K562 (cell line): ENCODE data around the gene OR1I1. TPM values are rescaled to one million over a fixed set of nuclear protein-coding genes. Genes with fewer than 3 reads are reported as not detected.

Experiments
- ATAC-seq: fragments of 200-7000 bp; cut with Tn5 transposase; 3 replicates; pipeline ENCODE4 v1.9.1; 2020; ENCODE audit warnings: moderate library complexity
- BruUV-seq: library from RNA; stranded (reverse); fragments of 400-500 nt; replicated peaks from 2 replicates; lab custom pipeline; 2021; lab: Mats Ljungman, UMichigan
- CTCF ChIA-PET: fragments of 300-600 bp; formaldehyde crosslinking; extraction: SDS; loops from one replicate; lab custom pipeline; 2021; ENCODE audit warnings: low intra/inter-chr PET ratio; lab: Yijun Ruan, JAX
- POLR2A ChIA-PET: fragments of 300-600, 350-650 bp; sonication (Branson Sonifier 250); formaldehyde crosslinking; extraction: SDS; loops from one replicate; lab custom pipeline; 2021; ENCODE audit warnings: antibody characterized with exemption, inconsistent platforms; lab: Yijun Ruan, JAX
- DNase-seq, 4 experiments: peaks; one replicate each; pipeline versions ENCODE4 v3.0.0 to v3.0.0-alpha.2; 2011 to 2018; ENCODE audit warnings: low spot score in 3 of 4, mixed read lengths in 3 of 4; ENCODE audit errors: extremely low read depth in 1 of 4
- FAIRE-seq: peaks from 2 replicates; lab custom pipeline; 2011; peaks lifted over from hg19 to GRCh38; lab: Jason Lieb, UNC
- H2AFZ ChIP-seq: 2 replicates; pipeline ENCODE4 v1.6.0; 2011; ENCODE audit warnings: low read depth, low read length, control low read depth, inconsistent platforms
- H3K27ac ChIP-seq: fragments of 200-600 bp; 3 replicates; pipeline ENCODE4 v1.8.0; 2011; ENCODE audit warnings: low read depth, mild to moderate bottlenecking, control low read depth, inconsistent platforms, low read length, moderate library complexity, mixed read lengths; ENCODE audit errors: extremely low read depth
- H3K27me3 ChIP-seq, 2 experiments: fragments of 300-600 bp in 1 of 2; 2 replicates in 1 of 2; 3 replicates in 1 of 2; pipeline versions ENCODE4 v1.6.0 to v1.8.0; 2011; ENCODE audit warnings: inconsistent platforms in 2 of 2, low read length in 2 of 2, mild to moderate bottlenecking in 1 of 2, mixed read lengths in 1 of 2, moderate library complexity in 1 of 2; ENCODE audit not compliant: control insufficient read depth in 2 of 2, insufficient read depth in 2 of 2
- H3K36me3 ChIP-seq: fragments of 300-600 bp; 3 replicates; pipeline ENCODE4 v1.8.0; 2011; ENCODE audit warnings: mild to moderate bottlenecking, low read length, inconsistent platforms; ENCODE audit not compliant: control insufficient read depth, insufficient read depth
- H3K4me1 ChIP-seq, 2 experiments: fragments of 200-600 bp in 1 of 2; replicated peaks in 1 of 2; 2 replicates in 1 of 2; 3 replicates in 1 of 2; pipeline versions ENCODE4 v1.5.1 to v1.8.0; 2011; ENCODE audit warnings: inconsistent platforms in 2 of 2, low read length in 2 of 2, mild to moderate bottlenecking in 1 of 2, mixed read lengths in 1 of 2, moderate library complexity in 1 of 2; ENCODE audit not compliant: control insufficient read depth in 2 of 2, insufficient read depth in 2 of 2
- H3K4me2 ChIP-seq: 2 replicates; pipeline ENCODE4 v1.6.1; 2011; ENCODE audit warnings: low read length, control low read depth, inconsistent platforms, mixed read lengths; ENCODE audit not compliant: insufficient read depth
- H3K4me3 ChIP-seq: fragments of 200-600 bp; sonication (generic), shearing (Covaris generic); 2 replicates; pipeline ENCODE4 v1.5.1; 2016; ENCODE audit warnings: control low read depth, inconsistent platforms
- H3K79me2 ChIP-seq: fragments of 200-600 bp; 3 replicates; pipeline ENCODE4 v1.8.0; 2011; ENCODE audit warnings: low read length, inconsistent platforms; ENCODE audit not compliant: control insufficient read depth, insufficient read depth
- H3K9ac ChIP-seq, 2 experiments: 2 replicates each; pipeline versions ENCODE4 v1.6.0 to v1.6.1; 2011; ENCODE audit warnings: low read depth in 2 of 2, low read length in 2 of 2, control low read depth in 1 of 2, inconsistent platforms in 1 of 2, mild to moderate bottlenecking in 1 of 2, mixed read lengths in 1 of 2; ENCODE audit not compliant: insufficient read depth in 1 of 2
- H3K9me1 ChIP-seq: one replicate; pipeline ENCODE4 v1.6.0; 2011; ENCODE audit warnings: inconsistent platforms, mild to moderate bottlenecking, low read length, moderate library complexity; ENCODE audit not compliant: control insufficient read depth, insufficient read depth
- H3K9me3 ChIP-seq: replicated peaks from 2 replicates; pipeline ENCODE4 v1.5.1; 2011; ENCODE audit warnings: low read depth, low read length, inconsistent platforms; ENCODE audit not compliant: control insufficient read depth, insufficient read depth
- H4K20me1 ChIP-seq: replicated peaks from 2 replicates; pipeline ENCODE4 v1.6.1; 2011; ENCODE audit warnings: low read length, inconsistent platforms, mixed read lengths; ENCODE audit not compliant: control insufficient read depth, insufficient read depth
- CBX1 ChIP-seq: sonication (generic); IDR thresholded peaks from 2 replicates; pipeline ENCODE4 v1.6.1; 2016; ENCODE audit warnings: antibody characterized with exemption, low read depth, mild to moderate bottlenecking
- GTF2B ChIP-seq: IDR thresholded peaks from 2 replicates; pipeline ENCODE4 v1.6.1; 2011; ENCODE audit not compliant: insufficient read length; ENCODE audit errors: extremely low read depth
- HMBOX1 ChIP-seq: sonication (generic); IDR thresholded peaks from 2 replicates; pipeline ENCODE4 v1.6.1; 2016
- HMG20A ChIP-seq: fragments of 450-650 bp; formaldehyde crosslinking; conservative IDR thresholded peaks from 2 replicates; pipeline ENCODE4 v1.4.0; 2020; ENCODE audit warnings: mild to moderate bottlenecking, mixed read lengths
- MTA3 ChIP-seq: fragments of 450-650 bp; formaldehyde crosslinking; IDR thresholded peaks from 2 replicates; pipeline ENCODE4 v1.6.1; 2017; ENCODE audit warnings: mild to moderate bottlenecking, borderline replicate concordance
- NFIC ChIP-seq: fragments of 450-650 bp; IDR thresholded peaks from 2 replicates; pipeline ENCODE4 v1.6.1; 2017; ENCODE audit warnings: mild to moderate bottlenecking, inconsistent platforms
- RBM25 ChIP-seq: fragments of 200-400 bp; formaldehyde crosslinking; IDR thresholded peaks from 2 replicates; pipeline ENCODE4 v1.6.1; 2018; ENCODE audit warnings: low read length, low read depth, moderate library complexity; ENCODE audit not compliant: severe bottlenecking
- UBTF ChIP-seq, 2 experiments: IDR thresholded peaks; 2 replicates each; pipeline ENCODE4 v1.6.1; 2012; ENCODE audit warnings: improper control_type of control experiment in 2 of 2, low read depth in 2 of 2, low read length in 2 of 2, borderline replicate concordance in 1 of 2
- ZNF507 ChIP-seq: conservative IDR thresholded peaks from 2 replicates; pipeline ENCODE4 v1.6.1; 2017; ENCODE audit warnings: missing genetic modification characterization, missing compliant biosample characterization
- WGBS: fragments of 100-300 bp; shearing (Covaris generic); methylation state at CpG from one replicate; pipeline ENCODE4 v1.1.6; 2016; ENCODE audit warnings: low coverage, mixed read lengths; ENCODE audit not compliant: insufficient coverage; ENCODE audit errors: missing lambda C conversion rate; 5-methylcytosine and 5-hydroxymethylcytosine counted together
- in situ Hi-C: fragments of 300-500 bp; cut with MboI; formaldehyde crosslinking; loops from 4 replicates; pipeline ENCODE4 v1.15.0; 2018; ENCODE audit warnings: inconsistent platforms, mixed read lengths
- intact Hi-C: fragments of 100-400 bp; cut with micrococcal nuclease; formaldehyde crosslinking; loops from 2 replicates; pipeline ENCODE4 v1.14.2; 2022
- polyA plus RNA-seq, 8 experiments: library from polyadenylated mRNA; depleted of rRNA in 4 of 8; stranded (reverse) in 5 of 8; unstranded in 3 of 8; fragments of >200 nt; fragmentation: Nextera tagmentation in 2 of 8; fragmentation: Illumina TruSeq in 1 of 8; extraction: Ambion mirVana in 2 of 8; extraction: Trizol in 1 of 8; gene quantifications; 2 replicates each; pipeline versions ENCODE4 v1.2.1 to v1.2.3, GENCODE V29; 2011 to 2014; ENCODE audit warnings: inconsistent platforms in 1 of 8, missing spikeins in 1 of 8
- total RNA-seq, 7 experiments: library from RNA; depleted of rRNA in 6 of 7; stranded (reverse); fragments of >200 nt in 6 of 7; fragmentation: Illumina TruSeq in 2 of 7; extraction: Trizol in 2 of 7; gene quantifications; 2 replicates each; pipeline versions ENCODE4 v1.2.1 to v1.2.3, GENCODE V29; 2011 to 2021; ENCODE audit warnings: low replicate concordance in 1 of 7

The OR1I1 gene
- total and polyA plus RNA-seq, 9 of the 15 experiments (the other 6 are each of a cell fraction or from before 2014, with no cell fraction given) = not detected

GRCh38 chr19:15109768-15110417, 27.9 kb downstream of the OR1I1 start:
- no peaks in the 10 kb centered on the region for H3K36me3 ChIP-seq
- H4K20me1 ChIP-seq = no peaks in the 10 kb centered on the region
- peaks cover 7 to 31% of the 10 kb centered on the region in 2 experiments; a peak in 3 of 5 replicates for H3K27me3 ChIP-seq
- peaks cover 0 to 20% of the 10 kb centered on the region in 2 experiments; a peak in 2 of 5 replicates for H3K4me1 ChIP-seq
- FAIRE-seq (no peak), DNase-seq (no peak), ATAC-seq (no peak)
- H3K4me3 ChIP-seq = no peak overlapping the region
- no peaks in the 10 kb centered on the region for H3K9me3 ChIP-seq
- in situ Hi-C loops = no loop called here
- no peaks in the 10 kb centered on the region for H3K79me2 ChIP-seq
- POLR2A ChIA-PET = interaction anchor here (0.6 to 1.0 kb wide), 2 partner anchors 15 to 632 kb away, joined by 3 read pairs; no protein-coding TSS in a partner anchor
- H3K9me1 ChIP-seq = no peaks in the 10 kb centered on the region
- no TSS peak for BruUV-seq
- H3K9ac ChIP-seq = no peak overlapping the region
- H2AFZ ChIP-seq = no peak overlapping the region
- intact Hi-C loops = no loop called here
- no peak for TF ChIP-seq GTF2B
- no peak for TF ChIP-seq NFIC
- no peak for TF ChIP-seq HMG20A (CRISPR knock-in tag)
- no peak for TF ChIP-seq ZNF507 (tag)
- TF ChIP-seq CBX1 = no peak
- no peak for TF ChIP-seq UBTF (IDR thresholded peaks at IDR 0.05; ENCODE audit: borderline replicate concordance in 1 of 2, low read depth in 2 of 2, low read length in 2 of 2)
- TF ChIP-seq HMBOX1 = no peak
- no peak for TF ChIP-seq RBM25
- TF ChIP-seq MTA3 = no peak
- CTCF ChIA-PET = interaction anchor here (0.6 kb wide), 1 partner anchor 67 kb away, joined by 3 read pairs; no protein-coding TSS in a partner anchor
- no peak overlapping the region for H3K4me2 ChIP-seq
- WGBS = 6% methylated on average over 31 of the region's 49 CpGs
- no peak overlapping the region for H3K27ac ChIP-seq
